Measurements from ENCODE around the gene SNX32. TPM values are rescaled to one million over a fixed set of nuclear protein-coding genes. Genes with fewer than 3 reads are reported as not detected.

Gene SNX32
- total RNA-seq, 1 experiment from 2014 or later, result not detected

DNA sequence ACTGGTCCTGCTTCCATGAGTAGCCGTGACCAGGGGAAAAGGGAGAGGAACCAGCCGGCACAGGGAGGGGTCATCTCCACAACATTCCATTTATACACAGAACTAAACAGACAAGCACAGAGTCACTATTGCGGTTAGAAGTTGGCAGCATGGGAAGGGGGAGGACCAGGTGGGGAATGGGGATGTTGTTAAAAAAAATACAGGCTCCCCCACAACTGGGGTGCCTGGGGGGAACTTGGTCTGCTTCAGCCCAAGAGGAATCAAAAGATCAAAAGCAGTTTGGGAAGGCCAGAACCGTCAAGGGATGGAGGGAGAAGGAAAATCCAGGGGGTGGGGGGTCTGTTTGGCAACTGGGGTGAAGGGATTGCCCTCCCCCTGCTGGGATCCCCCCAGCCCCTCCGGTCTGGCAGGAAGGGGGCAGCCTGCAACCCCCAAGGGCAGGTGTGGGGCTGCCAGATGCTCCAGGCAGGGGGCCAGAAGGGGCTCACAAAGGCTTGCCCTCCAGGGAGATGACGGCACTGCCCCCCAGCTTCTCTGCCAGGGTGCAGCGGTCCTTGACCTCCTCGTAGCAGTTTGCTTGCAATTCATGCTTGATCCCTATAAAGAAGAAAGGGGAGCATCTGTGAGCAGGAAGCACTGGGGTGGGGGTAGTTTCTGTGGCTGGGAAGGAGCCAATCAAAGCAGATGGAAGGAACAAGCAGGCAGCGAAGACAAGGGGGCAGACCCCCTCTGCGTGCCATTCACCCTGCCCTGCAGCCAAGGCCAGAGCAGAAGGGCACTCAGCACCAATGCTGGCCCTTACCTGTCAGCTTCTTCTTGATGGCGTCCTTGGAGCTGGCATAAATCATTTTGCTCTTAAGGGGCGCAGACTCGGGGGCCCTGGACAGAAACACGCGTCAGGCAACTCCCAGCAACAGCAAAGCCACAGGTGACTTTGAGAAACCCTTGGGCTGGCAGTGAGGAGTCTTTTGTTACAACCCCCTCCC is 21.4 kb downstream of the SNX32 start:
- no peak for DNase-seq (ENCODE audit: low read depth)

- DNase-seq (ENCODE audit: low read depth), result no peak
Observed at GRCh38 chr11:65855927-65856363, 22.2 kb downstream of the SNX32 start.

DNA sequence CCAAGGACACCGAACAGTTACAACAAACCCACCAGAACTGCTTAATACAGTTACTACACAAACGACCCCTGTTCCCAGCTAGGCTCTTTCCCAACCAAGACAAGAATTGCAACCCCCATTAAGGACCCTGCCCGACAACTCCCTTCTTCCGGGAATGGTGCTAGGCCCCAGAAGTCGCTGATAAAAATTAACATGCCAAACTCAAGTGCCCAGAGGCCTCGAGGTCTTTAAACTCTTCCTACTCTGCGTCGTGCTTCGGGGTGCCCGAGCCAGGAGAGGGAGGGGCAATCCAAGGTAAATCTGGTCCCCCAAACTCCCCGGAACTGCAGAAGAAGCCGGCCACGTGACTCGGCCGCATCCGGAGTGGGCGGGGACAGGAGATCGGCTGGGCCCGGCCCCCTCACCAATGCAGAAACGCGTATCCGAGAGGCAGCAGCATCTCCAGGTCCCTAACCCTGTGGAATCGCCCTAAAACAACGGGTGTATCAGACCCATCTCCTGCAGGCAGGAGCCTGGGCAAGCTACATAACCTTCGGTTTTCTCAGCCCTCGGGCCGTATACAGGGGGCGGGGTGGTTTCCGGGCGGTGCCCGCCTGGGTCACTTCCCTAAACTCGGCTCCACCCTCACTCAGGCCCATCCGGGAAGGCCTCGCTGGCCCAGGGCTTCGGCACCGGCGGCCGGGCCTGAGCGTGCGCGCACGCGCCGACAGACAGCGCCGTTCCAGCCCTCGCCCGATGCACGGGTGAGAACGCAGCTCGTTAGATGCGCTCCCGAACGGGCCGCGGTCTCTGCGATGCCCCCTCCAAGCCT is 23.1 kb downstream of the SNX32 start:
- peak; percentile 71 for DNase-seq (ENCODE audit: low read depth)

GRCh38 chr11:65857500-65857852 is 23.7 kb downstream of the SNX32 start:
- no peak for DNase-seq (ENCODE audit: low read depth)

GRCh38 chr11:65857853-65858680 is 24.3 kb downstream of the SNX32 start, which contains the start of gene CFL1:
Gene CFL1, minus strand, starts transcription at chr11:65858180. Its CDS starts 81 bp downstream, at chr11:65858099.
- peak; percentile 98 for DNase-seq (ENCODE audit: low read depth)

DNA sequence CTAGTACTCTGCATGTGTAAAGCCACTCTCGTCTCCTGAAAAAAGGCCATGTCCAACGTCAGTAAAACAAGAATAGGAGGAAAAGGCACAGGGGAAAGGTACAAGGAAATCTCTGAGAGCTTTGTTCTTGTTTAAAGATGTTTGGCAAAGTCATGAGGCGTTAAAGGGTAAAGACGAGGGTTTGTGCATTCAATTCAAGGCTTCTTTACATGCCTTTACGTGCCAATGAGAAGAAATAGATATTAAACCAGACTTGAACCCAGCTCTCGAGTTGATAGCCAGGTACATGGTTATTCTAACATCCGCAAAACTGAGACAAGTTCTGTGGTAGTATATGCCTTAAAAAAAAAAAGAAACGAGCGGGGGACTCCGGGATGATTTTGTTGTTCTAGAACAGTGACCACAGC is 24.9 kb downstream of the SNX32 start:
- no peak for DNase-seq (ENCODE audit: low read depth)

DNA sequence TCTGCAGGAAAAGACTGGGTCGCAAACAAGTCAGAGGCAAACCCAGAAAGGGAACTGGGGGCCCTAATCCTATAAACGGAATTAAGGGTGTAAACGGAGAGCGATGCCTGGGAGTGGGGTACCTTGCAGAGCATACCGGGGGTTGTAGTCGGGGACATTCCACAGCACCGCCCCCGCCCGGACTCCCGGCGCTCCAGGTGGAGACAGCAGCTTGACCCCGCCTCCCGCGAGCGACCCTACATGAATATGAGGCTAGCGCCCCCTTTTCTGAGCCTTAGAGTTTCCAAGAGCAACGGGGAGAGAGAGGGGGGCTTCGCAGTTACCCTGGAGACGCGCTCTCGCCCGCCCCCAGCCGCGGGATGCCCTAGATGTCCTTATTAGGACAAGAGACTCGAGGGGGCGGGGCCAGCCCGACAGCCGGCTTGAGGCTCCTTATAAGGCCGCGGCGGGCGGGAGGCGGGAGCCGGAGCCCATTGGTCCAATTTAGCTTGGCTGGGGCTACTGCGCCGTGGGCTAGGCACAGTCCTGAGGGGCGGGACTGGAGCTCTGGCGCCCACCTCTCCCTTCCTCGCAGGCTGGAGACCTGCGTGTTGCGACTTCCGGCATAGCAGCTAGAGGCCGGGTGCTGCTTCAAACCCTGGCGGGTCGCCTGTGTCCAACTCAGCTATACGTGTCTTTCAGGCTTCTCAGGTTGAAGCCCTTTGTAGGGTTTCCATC is 25.5 kb downstream of the SNX32 start:
- DNase-seq (ENCODE audit: low read depth), result peak; percentile 100

DNA sequence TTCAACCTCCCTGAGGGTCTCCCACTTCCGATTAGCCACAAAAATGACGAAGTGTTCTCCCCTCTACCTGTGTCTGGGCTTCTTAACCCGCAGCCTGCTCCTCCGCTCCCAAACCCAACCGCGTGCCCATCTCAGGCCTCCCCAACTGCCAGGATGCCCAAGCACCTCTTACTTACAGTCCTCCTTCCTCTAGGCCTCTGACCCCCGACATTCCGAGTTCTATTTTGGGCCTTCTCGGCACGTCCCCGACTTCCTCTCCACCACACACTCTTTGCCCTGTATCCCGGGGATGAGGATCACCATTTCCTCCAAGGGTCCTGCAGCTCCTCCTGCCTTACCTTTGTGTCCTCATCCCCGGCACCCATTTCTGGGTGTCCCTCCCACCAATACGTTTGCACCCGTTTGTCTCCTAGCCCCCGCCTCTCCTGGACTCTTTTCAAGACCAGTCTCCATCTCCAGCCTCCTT is 26.1 kb downstream of the SNX32 start:
- DNase-seq (ENCODE audit: low read depth), result no peak

- peak; percentile 98 for DNase-seq (ENCODE audit: low read depth)
Observed at GRCh38 chr11:65860278-65861164, 26.8 kb downstream of the SNX32 start, which contains the start of gene MUS81. Gene MUS81, plus strand, starts transcription at chr11:65860433. Its CDS starts 321 bp downstream, at chr11:65860754.

GRCh38 chr11:65861165-65861505 is 27.4 kb downstream of the SNX32 start:
- no peak for DNase-seq (ENCODE audit: low read depth)

DNA sequence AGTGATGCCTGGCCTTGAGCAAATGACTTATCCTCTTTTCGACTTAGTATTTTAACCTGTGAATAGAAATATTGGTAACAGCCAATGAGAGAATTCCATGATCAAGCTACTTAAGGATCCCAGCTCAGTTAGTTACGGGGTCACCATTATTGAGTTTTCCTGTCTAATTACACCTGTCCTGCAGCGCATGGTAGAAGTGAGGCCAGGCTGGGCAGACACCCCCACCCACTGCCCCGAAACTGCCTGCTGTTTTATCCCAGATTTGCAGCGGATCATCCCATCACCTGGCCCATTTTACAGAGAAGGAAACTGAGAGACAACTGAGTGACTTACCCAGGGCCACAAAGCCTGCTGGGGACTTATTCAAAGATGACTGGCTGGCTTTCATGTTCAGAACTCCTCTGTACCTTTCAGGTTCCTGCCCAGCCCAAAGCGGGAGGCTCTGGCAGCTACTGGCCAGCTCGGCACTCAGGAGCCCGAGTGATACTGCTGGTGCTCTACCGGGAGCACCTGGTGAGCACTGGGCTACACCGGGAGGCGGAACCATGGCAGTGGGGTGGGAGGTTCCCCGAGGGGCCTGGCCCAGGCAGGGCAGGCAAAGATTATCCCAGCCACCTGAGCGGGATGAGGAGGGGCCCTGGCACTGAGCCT is 27.9 kb downstream of the SNX32 start:
- no peak for DNase-seq (ENCODE audit: low read depth)

GRCh38 chr11:65862191-65862735 is 28.5 kb downstream of the SNX32 start:
- no peak for DNase-seq (ENCODE audit: low read depth)

DNA sequence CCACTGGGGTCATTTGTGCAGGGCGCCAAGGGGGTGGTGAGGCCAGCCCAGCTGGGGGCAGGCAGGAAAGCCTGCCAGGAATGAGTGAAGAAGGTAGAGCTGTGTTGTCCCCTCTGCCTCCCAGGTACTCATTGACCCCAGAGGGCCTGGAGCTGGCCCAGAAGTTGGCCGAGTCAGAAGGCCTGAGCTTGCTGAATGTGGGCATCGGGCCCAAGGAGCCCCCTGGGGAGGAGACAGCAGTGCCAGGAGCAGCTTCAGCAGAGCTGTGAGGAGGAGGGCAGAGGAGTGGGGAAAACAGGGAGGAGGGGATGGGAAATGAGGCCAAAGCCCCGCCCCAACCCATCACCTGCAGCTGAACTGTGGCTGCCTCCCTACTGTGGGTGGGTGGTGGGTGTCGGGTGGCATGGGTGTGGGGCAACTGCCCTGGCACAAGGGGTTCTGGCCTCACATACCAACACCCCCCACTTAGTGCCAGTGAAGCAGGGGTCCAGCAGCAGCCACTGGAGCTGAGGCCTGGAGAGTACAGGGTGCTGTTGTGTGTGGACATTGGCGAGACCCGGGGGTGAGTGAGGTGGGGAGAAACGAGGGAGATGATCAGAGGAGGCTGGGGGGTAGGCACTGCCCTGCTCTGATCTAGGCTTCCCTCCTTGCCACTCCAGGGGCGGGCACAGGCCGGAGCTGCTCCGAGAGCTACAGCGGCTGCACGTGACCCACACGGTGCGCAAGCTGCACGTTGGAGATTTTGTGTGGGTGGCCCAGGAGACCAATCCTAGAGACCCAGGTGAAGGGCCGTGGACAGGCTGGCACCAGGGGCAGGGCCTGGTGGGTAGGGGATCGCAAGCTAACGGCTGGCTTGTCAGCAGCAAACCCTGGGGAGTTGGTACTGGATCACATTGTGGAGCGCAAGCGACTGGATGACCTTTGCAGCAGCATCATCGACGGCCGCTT is 29.5 kb downstream of the SNX32 start:
- no peak for DNase-seq (ENCODE audit: low read depth)

GRCh38 chr11:65863889-65864705 is 30.3 kb downstream of the SNX32 start:
- DNase-seq (ENCODE audit: low read depth), result no peak

DNA sequence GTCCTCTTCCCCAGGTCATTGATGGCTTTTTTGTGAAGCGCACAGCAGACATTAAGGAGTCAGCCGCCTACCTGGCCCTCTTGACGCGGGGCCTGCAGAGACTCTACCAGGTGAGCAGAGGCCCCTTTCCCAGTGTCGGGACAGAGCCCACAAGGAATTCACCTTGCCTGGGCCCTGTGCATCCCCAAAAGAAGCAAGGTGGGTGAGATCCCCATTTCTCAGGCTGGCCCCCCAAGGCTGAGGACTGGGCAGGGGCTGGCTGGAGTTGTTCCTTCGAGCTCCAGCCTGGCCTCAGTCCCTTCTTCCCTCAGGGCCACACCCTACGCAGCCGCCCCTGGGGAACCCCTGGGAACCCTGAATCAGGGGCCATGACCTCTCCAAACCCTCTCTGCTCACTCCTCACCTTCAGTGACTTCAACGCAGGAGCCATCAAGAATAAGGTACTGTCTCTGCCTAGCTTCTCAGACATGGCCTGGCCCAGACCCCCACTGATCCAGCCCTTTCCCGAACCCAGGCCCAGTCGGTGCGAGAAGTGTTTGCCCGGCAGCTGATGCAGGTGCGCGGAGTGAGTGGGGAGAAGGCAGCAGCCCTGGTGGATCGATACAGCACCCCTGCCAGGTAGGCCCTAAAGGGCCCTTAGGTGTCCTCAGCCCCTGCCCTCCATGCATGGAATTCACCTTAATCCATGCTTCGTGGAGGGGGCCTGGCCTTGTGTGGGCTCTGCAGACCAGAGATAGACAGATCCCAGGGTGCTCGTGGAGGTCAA is 31.1 kb downstream of the SNX32 start:
- no peak for DNase-seq (ENCODE audit: low read depth)

DNA sequence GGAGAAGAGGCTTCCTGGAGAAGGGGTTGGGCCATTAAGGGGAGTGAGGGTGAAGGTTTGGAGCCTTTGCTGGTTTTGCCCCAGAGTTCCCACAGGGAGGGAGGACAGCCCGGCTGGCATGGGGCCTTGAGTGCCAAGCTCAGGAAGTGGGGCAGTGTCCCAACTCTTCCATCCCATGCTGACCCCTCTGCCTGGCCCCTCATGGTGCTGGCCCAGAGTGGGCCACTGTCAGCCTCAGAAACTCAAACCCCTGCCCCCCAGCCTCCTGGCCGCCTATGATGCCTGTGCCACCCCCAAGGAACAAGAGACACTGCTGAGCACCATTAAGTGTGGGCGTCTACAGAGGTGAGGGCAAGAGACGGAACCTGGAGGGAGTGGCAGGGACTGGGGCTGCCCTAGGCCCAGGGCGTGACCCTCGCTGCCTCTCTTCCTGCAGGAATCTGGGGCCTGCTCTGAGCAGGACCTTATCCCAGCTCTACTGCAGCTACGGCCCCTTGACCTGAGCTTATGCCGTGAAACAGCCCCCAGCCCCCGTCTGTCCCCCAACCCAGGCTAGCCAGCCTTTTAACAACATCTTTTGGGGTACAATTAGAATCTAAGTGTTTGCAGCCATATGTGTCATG is 31.9 kb downstream of the SNX32 start:
- no peak for DNase-seq (ENCODE audit: low read depth)
